ENCODE measurements around the gene TRMT44.

The TRMT44 gene

DNA sequence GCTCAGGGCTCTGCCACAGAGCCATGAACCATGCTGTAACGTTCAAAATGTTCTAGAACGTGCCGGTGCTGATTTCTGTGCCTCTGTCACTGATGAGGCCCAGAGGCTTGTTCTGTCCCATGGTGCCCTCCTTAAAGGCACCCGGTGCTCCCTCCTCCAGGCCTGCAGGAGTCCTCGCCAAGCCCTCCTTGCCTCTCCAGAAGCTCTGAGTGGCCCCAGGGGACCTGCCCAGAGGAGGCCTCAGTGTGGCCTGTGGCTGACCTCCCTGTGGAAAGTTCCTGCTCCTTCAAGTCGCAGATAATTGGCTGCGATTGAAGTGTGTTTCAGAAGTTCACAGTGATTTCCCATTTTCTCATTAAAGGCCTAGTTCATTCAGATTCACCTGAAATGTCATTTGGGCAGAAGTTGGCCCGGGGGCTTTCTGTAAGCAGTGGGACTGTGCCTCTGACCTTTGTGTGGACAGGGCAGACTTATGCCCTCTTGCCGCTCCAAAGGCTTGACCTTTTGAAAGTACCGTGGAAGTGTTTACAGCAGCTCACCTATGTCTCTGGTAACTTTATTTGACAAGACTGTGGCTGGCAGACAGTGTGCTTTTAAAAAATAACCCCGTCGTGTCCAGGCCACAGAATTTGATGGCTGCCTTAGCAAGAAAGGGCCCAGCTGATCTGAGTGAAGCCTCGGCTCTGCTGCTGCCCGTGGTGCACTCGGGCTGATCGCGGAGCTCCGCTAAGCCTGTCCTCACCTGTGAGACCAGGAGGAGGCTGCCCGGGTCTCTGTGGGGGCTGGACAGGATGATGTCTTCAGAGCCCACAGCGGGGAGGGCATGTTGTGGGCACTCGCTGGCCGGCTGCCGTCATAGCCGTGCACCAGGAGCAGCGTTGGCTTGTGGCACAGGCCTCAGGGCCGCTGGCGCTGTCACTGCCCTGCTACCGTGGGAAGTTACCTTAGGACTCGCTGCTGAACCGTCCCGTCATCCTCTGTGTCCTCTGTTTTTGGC lies 25.3 kb downstream of the TRMT44 start:
- H3K27ac Mint-ChIP-seq, result peak overlapping the region; percentile 70
- no peaks in the 10 kb centered on the region for H3K9me3 Mint-ChIP-seq
- ATAC-seq (no peak), DNase-seq (ENCODE audit: low spot score in 2 of 2) (no peak)
- H3K4me1 Mint-ChIP-seq, result no peaks in the 10 kb centered on the region
- peaks cover 80% of the 10 kb centered on the region for H3K36me3 Mint-ChIP-seq
- H3K4me3 Mint-ChIP-seq, result no peak overlapping the region

DNA sequence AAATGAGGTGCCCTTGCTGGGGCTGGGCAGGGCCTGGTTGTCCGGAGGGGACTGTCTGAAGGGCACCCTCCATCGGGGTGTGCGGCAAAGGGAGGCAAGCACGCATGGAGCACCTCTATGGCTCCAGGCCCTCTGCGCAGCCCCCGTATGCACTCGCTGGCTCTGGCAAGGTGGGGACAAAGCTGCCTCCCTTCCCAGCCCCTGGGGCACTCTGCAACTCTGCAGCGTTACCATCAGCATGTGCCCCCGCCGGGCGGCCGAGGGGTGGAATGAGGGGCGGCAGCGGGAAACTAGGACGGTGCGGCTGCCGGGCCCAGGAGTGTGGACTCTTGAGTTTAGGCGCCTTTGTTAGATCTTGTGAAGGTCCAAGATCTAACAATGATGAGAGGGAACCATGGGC lies 26.4 kb downstream of the TRMT44 start:
- Mint-ChIP-seq H3K9me3 (no peaks in the 10 kb centered on the region), H3K36me3 (peaks cover 76% of the 10 kb centered on the region), H3K27ac (peak overlapping the region; percentile 70), H3K4me1 (no peaks in the 10 kb centered on the region), H3K4me3 (no peak overlapping the region)
- no peak for DNase-seq (ENCODE audit: low spot score in 2 of 2)
- ATAC-seq, result no peak

DNA sequence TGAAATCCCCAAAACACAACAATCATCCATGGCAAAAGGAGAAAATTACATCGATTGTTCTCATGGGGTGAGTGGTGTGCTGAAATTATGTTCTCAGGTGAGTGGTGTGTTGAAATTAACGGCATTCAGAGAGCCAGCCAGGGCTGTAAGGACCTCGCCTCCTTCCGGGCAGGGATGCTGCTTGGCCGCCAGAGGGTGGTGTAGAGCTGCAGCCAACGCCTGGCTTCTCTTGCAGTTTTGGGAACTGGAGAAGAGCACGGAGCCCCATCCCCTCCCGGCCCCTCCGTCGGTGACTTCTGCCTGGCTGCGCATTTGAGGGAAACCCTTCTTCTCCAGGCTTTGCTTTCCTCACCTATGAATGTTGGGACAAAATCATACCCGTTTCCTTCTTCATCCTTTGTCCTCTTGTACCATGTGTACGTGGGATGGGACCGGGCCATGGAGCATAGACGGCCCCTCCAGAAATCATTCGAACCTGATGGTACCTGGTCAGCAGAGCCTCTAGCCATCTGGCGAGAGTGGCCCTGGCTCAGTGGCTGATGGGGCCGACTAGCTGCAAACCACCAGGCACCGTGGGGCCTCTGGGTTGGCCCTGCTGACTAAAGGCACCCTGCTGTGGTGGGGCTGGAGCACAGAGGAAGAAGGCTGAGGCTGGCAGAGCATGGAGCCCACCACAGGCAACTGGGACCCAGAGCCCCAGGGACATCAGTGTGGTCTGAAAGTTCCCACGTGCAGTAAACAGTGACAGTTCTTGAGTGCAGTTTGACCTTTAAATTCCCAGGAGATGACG lies 28.4 kb downstream of the TRMT44 start:
- ATAC-seq (peak; percentile 66), DNase-seq (ENCODE audit: low spot score in 2 of 2) (peak; percentile 29 to 68)
- H3K4me3 Mint-ChIP-seq, result no peak overlapping the region
- H3K9me3 Mint-ChIP-seq, result no peaks in the 10 kb centered on the region
- H3K36me3 Mint-ChIP-seq, result peaks cover 70% of the 10 kb centered on the region
- no peaks in the 10 kb centered on the region for H3K4me1 Mint-ChIP-seq
- H3K27ac Mint-ChIP-seq, result peak overlapping the region; percentile 83

GRCh38 chr4:8469550-8469949 lies 29.0 kb downstream of the TRMT44 start:
- no peak for ATAC-seq
- no peaks in the 10 kb centered on the region for H3K4me1 Mint-ChIP-seq
- DNase-seq (ENCODE audit: low spot score in 2 of 2), result no peak
- H3K36me3 Mint-ChIP-seq, result peaks cover 63% of the 10 kb centered on the region
- no peak overlapping the region for H3K4me3 Mint-ChIP-seq
- no peak overlapping the region for H3K27ac Mint-ChIP-seq
- no peaks in the 10 kb centered on the region for H3K9me3 Mint-ChIP-seq

- no peak for DNase-seq (ENCODE audit: low spot score in 2 of 2)
- H3K4me1 Mint-ChIP-seq, result no peaks in the 10 kb centered on the region
- peaks cover 55% of the 10 kb centered on the region for H3K36me3 Mint-ChIP-seq
- H3K4me3 Mint-ChIP-seq, result no peak overlapping the region
- no peak for ATAC-seq
- no peaks in the 10 kb centered on the region for H3K9me3 Mint-ChIP-seq
- H3K27ac Mint-ChIP-seq, result no peak overlapping the region
These were observed 30.0 kb downstream of the TRMT44 start for GRCh38 chr4:8470451-8471024.

GRCh38 chr4:8471211-8471875 lies 30.8 kb downstream of the TRMT44 start:
- H3K9me3 Mint-ChIP-seq, result no peaks in the 10 kb centered on the region
- no peak for DNase-seq (ENCODE audit: low spot score in 2 of 2)
- H3K27ac Mint-ChIP-seq, result no peak overlapping the region
- no peak for ATAC-seq
- H3K4me3 Mint-ChIP-seq, result no peak overlapping the region
- peaks cover 51% of the 10 kb centered on the region for H3K36me3 Mint-ChIP-seq
- H3K4me1 Mint-ChIP-seq, result no peaks in the 10 kb centered on the region

GRCh38 chr4:8472158-8472688 lies 31.6 kb downstream of the TRMT44 start:
- DNase-seq (ENCODE audit: low spot score in 2 of 2) (no peak), ATAC-seq (no peak)
- peak overlapping the region; percentile 46 for H3K27ac Mint-ChIP-seq
- H3K36me3 Mint-ChIP-seq, result peaks cover 51% of the 10 kb centered on the region
- H3K4me1 Mint-ChIP-seq, result no peaks in the 10 kb centered on the region
- no peak overlapping the region for H3K4me3 Mint-ChIP-seq
- no peaks in the 10 kb centered on the region for H3K9me3 Mint-ChIP-seq

DNA sequence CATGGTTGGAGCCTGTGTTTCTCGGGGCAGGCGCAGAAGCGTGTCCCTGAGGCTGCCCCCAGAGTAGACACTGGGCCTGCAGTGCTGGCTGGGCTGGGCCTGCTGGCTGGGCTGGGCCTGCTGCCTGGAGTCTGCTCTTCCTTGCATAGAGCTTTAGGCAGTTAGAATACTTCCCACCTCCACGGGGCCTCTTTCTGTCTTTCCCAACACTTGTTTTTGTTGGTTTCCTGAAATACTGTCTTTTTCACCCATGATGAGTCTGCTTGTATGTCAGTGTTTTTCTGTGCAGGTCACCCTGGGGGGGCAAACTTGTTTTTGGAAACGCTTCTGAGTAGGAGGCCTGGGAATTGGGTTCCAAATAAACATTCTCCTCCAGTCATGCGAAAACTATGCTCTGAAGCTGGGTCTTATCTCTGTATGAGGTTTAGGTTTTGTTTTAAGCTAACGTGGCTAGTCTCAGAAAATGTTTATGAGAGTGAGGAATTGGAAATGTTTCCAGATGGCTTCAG lies 32.2 kb downstream of the TRMT44 start:
- DNase-seq (ENCODE audit: low spot score in 2 of 2) (no peak), ATAC-seq (no peak)
- Mint-ChIP-seq H3K9me3 (no peaks in the 10 kb centered on the region), H3K4me1 (no peaks in the 10 kb centered on the region), H3K36me3 (peaks cover 48% of the 10 kb centered on the region), H3K4me3 (no peak overlapping the region), H3K27ac (no peak overlapping the region)

- H3K4me1 Mint-ChIP-seq, result no peaks in the 10 kb centered on the region
- H3K9me3 Mint-ChIP-seq, result no peaks in the 10 kb centered on the region
- no peak overlapping the region for H3K4me3 Mint-ChIP-seq
- peaks cover 41% of the 10 kb centered on the region for H3K36me3 Mint-ChIP-seq
- ATAC-seq (no peak), DNase-seq (ENCODE audit: low spot score in 2 of 2) (no peak)
- peak overlapping the region; percentile 63 for H3K27ac Mint-ChIP-seq
These were observed 32.8 kb downstream of the TRMT44 start for GRCh38 chr4:8473198-8473919.

GRCh38 chr4:8473920-8474590 lies 33.5 kb downstream of the TRMT44 start:
- no peaks in the 10 kb centered on the region for H3K9me3 Mint-ChIP-seq
- ATAC-seq, result no peak
- no peaks in the 10 kb centered on the region for H3K4me1 Mint-ChIP-seq
- peak overlapping the region; percentile 63 for H3K27ac Mint-ChIP-seq
- no peak overlapping the region for H3K4me3 Mint-ChIP-seq
- H3K36me3 Mint-ChIP-seq, result peaks cover 34% of the 10 kb centered on the region
- DNase-seq (ENCODE audit: low spot score in 2 of 2), result no peak

DNA sequence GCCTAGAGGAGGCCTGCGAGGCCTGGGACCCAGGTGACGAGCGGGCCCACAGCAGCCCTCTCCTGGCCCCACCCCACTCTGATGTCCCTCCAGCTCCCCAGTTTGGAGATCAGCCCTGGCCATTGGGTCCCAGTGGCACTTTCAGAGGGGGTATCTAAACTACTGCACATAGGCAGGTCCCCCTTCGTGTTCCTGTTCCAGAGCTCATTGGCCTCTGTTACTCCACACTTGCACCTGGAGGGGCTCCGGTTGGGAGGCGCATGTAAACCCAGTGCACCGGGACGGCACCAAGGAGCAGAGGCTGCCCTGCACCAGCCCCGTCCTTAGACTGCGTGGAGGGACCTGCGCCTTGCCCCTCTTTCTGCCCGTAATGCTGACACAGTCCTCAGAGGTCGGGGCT lies 34.3 kb downstream of the TRMT44 start:
- Mint-ChIP-seq H3K9me3 (no peaks in the 10 kb centered on the region), H3K27ac (peak overlapping the region; percentile 64), H3K36me3 (peaks cover 26% of the 10 kb centered on the region), H3K4me3 (no peak overlapping the region), H3K4me1 (no peaks in the 10 kb centered on the region)
- no peak for DNase-seq (ENCODE audit: low spot score in 2 of 2)
- no peak for ATAC-seq

DNA sequence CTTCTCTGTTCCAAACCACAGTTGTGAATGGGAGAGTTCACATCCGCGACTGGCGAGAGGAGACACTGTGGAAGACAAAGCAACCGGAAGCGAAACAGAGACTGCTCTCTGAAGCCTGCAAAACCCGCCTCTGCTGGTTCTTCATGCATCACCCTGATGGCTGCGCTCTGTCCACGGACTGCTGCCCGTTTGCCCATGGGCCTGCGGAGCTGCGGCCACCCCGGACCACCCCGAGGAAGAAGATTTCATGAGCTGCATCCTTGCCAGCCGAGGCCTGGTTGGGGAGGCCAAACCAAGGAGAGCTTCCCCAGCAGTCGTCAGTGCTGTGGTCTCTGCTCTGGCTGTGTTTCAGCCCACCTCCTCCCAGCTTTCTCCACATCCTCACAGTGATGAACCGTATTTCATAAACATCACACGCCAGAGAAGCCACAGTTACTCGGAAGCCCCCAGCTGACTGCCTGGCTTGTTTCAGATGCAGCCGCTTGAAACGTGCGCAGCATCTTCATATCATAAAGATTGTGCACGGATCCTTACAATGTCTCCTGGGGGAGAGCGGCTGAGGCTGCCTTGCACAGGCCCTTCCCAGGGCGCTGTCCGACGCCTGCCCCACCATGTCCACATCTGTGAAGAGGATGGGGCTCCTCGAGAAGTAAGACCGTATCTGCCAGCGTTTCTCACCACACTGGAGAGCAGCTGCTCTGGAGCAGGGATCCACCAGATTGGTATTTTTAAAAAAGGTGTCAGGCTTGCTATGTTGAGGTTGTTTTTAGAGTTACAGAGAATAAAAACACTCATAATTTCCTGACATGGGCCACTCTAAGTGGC lies 35.4 kb downstream of the TRMT44 start:
- Mint-ChIP-seq H3K36me3 (peaks cover 19% of the 10 kb centered on the region), H3K4me1 (no peaks in the 10 kb centered on the region), H3K4me3 (no peak overlapping the region), H3K9me3 (no peaks in the 10 kb centered on the region), H3K27ac (peak overlapping the region; percentile 64)
- DNase-seq (ENCODE audit: low spot score in 2 of 2) (no peak), ATAC-seq (peak; percentile 29)

DNA sequence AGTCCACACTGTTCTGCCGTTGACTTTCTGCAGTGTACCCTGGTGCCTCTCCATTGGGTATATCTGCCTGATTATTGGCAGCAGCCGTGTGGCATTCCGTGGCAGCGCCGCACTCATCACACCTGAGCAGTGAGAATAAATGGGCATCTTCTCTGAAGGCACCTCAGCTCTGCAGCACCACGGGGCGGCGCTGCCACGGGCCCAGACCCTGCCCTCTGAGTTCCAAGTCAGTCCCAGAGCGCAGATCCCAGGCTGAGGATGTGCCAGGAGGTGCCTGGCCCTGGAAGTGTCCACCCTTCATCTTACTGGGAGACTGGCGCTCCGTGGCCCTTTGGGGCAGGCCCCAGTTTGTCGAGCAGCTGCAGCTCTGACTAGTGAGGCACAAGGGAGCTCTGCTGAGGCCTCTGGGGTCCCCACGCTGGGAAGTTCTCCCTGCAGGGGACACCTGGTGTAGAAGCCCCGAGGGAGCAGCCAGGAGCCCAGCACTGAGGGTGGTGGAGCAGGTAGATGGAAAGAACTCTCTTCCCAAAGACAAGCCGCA lies 36.6 kb downstream of the TRMT44 start:
- ATAC-seq (no peak), DNase-seq (ENCODE audit: low spot score in 2 of 2) (no peak)
- Mint-ChIP-seq H3K27ac (no peak overlapping the region), H3K36me3 (peaks cover 13% of the 10 kb centered on the region), H3K4me1 (no peaks in the 10 kb centered on the region), H3K4me3 (no peak overlapping the region), H3K9me3 (no peaks in the 10 kb centered on the region)
